ENCODE results near the gene CHRNE. TPM values are rescaled to one million over a fixed set of nuclear protein-coding genes. Genes with fewer than 3 reads are reported as not detected.

Gene CHRNE
- total RNA-seq, 2 experiments from 2014 or later, result 0.33 to 0.43 TPM

DNA sequence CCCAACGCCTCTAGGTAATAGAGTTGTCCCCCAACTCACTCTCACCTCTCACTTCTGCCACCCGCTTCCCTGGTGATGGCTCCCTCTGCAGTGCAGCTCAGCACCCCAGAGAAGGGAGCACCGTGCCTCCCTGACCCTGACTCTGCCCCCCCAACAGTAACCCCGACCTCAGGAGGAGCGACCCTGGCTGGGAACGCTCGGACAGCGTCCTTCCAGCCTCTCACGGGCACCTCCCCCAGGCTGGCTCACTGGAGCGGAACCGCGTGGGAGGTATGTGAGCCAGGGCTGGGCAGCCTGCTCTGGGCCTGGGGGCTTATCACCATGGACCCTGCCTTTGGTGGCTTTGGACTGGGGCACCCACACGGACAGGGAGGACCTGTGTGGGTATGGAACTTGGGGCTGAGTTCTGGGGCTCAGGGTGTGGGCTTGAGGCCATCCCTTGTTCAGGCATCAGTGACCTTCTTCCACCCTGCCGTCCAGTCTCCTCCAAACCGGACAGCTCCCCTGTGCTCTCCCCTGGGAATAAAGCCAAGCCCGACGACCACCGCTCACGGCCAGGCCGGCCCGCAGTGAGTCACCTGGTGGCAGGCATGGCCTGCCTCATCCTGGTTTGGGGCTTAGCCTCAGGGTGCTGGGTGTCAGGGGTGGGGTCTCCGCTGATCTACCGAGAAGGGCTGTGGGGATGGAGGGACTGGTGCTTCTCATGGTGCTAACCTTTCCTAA, 10.2 kb downstream of the CHRNE start:
- ChIA-PET POLR2A (no interaction called here), CTCF (interaction anchor here (0.6 kb wide), 1 partner anchor 328 kb away, joined by 3 read pairs; no protein-coding TSS in a partner anchor)
- Mint-ChIP-seq H3K4me1 (peaks cover 2% of the 10 kb centered on the region), H3K27me3 (no peaks in the 10 kb centered on the region), H3K9me3 (no peaks in the 10 kb centered on the region), H3K27ac (no peak overlapping the region), H3K36me3 (ENCODE audit: low read depth) (peaks cover 37% of the 10 kb centered on the region), H3K4me3 (no peak overlapping the region)
- no peak for DNase-seq

- Mint-ChIP-seq H3K4me3 (no peak overlapping the region), H3K36me3 (ENCODE audit: low read depth) (peaks cover 40% of the 10 kb centered on the region), H3K9me3 (no peaks in the 10 kb centered on the region), H3K27me3 (no peaks in the 10 kb centered on the region), H3K27ac (no peak overlapping the region), H3K4me1 (peaks cover 2% of the 10 kb centered on the region)
- DNase-seq, result no peak
- ChIA-PET CTCF (interaction anchor here (1.4 to 1.7 kb wide), 2 partner anchors 7 to 105 kb away, joined by 3 to 4 read pairs; partner anchors contain the start of genes C17orf107 and VMO1), POLR2A (interaction anchor here (1.0 kb wide), 1 partner anchor 34 kb away, joined by 3 read pairs; no protein-coding TSS in a partner anchor)
Measured at GRCh38 chr17:4891411-4892410, 11.2 kb downstream of the CHRNE start.

- Mint-ChIP-seq H3K27ac (no peak overlapping the region), H3K4me3 (no peak overlapping the region), H3K36me3 (ENCODE audit: low read depth) (peaks cover 28% of the 10 kb centered on the region), H3K4me1 (peaks cover 2% of the 10 kb centered on the region), H3K9me3 (no peaks in the 10 kb centered on the region), H3K27me3 (no peaks in the 10 kb centered on the region)
- DNase-seq, result no peak
- ChIA-PET POLR2A (no interaction called here), CTCF (interaction anchor here (1.7 to 2.8 kb wide), 2 partner anchors 98 to 321 kb away, joined by 9 to 12 read pairs; no protein-coding TSS in a partner anchor)
Measured at GRCh38 chr17:4887581-4887980, 15.3 kb downstream of the CHRNE start.

GRCh38 chr17:4886830-4887229, 16.1 kb downstream of the CHRNE start:
- DNase-seq, result no peak
- CTCF ChIA-PET, result interaction anchor here (0.7 to 1.7 kb wide), 2 partner anchors 97 to 177 kb away, joined by 3 to 9 read pairs; partner anchors contain the start of gene ARRB2

GRCh38 chr17:4884489-4884888, 18.4 kb downstream of the CHRNE start:
- H3K36me3 Mint-ChIP-seq (ENCODE audit: low read depth), result peaks cover 25% of the 10 kb centered on the region
- no peaks in the 10 kb centered on the region for H3K9me3 Mint-ChIP-seq
- H3K4me1 Mint-ChIP-seq, result peaks cover 2% of the 10 kb centered on the region
- no peak overlapping the region for H3K27ac Mint-ChIP-seq
- H3K4me3 Mint-ChIP-seq, result no peak overlapping the region
- no peaks in the 10 kb centered on the region for H3K27me3 Mint-ChIP-seq
- CTCF ChIA-PET, result interaction anchor here (0.5 to 2.0 kb wide), 3 partner anchors 94 to 115 kb away, joined by 3 to 8 read pairs (median 4); no protein-coding TSS in a partner anchor
- DNase-seq, result no peak
- POLR2A ChIA-PET, result interaction anchor here (0.8 kb wide), 1 partner anchor 181 kb away, joined by 3 read pairs; the partner anchor contains the start of gene PELP1

More at GRCh38 chr17:4886830-4887229, 16.1 kb downstream of the CHRNE start:
- POLR2A ChIA-PET, result no interaction called here
- Mint-ChIP-seq H3K27me3 (no peaks in the 10 kb centered on the region), H3K27ac (no peak overlapping the region), H3K9me3 (no peaks in the 10 kb centered on the region), H3K4me1 (peaks cover 2% of the 10 kb centered on the region), H3K4me3 (no peak overlapping the region), H3K36me3 (ENCODE audit: low read depth) (peaks cover 30% of the 10 kb centered on the region)

DNA sequence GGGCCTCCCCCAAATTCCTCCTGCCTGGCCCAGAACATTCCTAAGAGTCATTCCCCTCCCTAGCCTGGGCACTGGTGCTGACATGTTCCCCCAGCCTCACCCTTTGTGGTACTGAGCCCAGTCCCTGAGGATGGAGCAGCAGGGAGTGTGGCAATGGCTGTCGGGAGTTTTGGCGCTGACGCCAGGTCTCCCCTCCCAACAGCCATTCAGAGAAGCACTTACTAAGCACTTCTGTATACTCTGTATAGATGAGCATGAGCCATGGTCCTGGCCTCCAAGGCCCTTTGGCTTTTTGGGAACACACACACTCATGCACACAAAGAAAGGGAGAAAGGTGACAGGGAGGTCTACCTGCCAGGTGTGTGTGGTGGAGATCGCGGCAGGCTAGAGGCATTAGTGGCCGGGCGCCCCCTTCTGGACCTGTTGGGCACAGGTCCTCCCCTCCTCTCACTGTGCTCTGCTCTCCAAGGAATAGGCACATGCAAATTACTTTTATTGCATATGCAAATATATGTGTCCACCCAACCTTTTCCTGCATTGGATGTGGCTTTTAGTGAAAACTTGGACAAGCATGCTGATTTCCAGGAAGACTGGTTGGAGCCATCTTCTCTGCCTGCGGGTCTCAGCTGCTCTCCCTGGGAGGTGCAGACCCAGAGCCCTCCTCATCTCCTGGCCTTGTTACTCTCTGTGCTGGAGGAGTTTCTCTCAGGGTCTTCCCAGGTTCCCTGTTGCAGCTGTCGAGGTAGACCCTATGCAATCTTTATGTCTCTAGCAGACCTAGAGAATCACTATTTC, 20.9 kb downstream of the CHRNE start:
- H3K4me3 Mint-ChIP-seq, result no peak overlapping the region
- H3K9me3 Mint-ChIP-seq, result no peaks in the 10 kb centered on the region
- no peaks in the 10 kb centered on the region for H3K27me3 Mint-ChIP-seq
- H3K4me1 Mint-ChIP-seq, result no peaks in the 10 kb centered on the region
- peak; percentile 66 for DNase-seq
- peaks cover 18% of the 10 kb centered on the region for H3K36me3 Mint-ChIP-seq (ENCODE audit: low read depth)
- ChIA-PET CTCF (interaction anchor here (1.8 to 4.2 kb wide), 2 partner anchors 92 to 173 kb away, joined by 7 to 18 read pairs; partner anchors contain the start of genes ARRB2 and GLTPD2), POLR2A (interaction anchor here (1.4 kb wide), 1 partner anchor 172 kb away, joined by 6 read pairs; the partner anchor contains the start of gene ARRB2)
- no peak overlapping the region for H3K27ac Mint-ChIP-seq

DNA sequence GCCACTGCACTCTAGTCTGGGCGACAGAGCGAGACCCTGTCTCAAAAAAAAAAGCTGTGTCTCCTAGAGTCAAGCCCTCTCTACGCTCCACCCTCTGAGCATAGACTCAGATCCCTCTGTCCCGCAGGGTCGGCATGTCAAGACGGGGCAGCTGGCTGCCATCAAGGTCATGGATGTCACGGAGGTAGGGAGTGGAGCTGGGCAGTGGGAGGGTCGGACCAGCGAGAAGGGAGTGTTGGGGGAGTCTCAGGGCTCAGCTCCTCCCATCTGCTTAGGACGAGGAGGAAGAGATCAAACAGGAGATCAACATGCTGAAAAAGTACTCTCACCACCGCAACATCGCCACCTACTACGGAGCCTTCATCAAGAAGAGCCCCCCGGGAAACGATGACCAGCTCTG, 22.0 kb downstream of the CHRNE start:
- Mint-ChIP-seq H3K27ac (no peak overlapping the region), H3K9me3 (no peaks in the 10 kb centered on the region), H3K27me3 (no peaks in the 10 kb centered on the region), H3K4me1 (no peaks in the 10 kb centered on the region), H3K4me3 (no peak overlapping the region), H3K36me3 (ENCODE audit: low read depth) (peaks cover 18% of the 10 kb centered on the region)
- CTCF ChIA-PET, result interaction anchor here (0.5 to 4.2 kb wide), 5 partner anchors 11 to 172 kb away, joined by 3 to 18 read pairs (median 4); partner anchors contain the start of genes ARRB2, GLTPD2 and MED11
- POLR2A ChIA-PET, result interaction anchor here (1.0 to 1.4 kb wide), 5 partner anchors 9 to 170 kb away, joined by 3 to 6 read pairs (median 3); partner anchors contain the start of gene ARRB2
- no peak for DNase-seq

DNA sequence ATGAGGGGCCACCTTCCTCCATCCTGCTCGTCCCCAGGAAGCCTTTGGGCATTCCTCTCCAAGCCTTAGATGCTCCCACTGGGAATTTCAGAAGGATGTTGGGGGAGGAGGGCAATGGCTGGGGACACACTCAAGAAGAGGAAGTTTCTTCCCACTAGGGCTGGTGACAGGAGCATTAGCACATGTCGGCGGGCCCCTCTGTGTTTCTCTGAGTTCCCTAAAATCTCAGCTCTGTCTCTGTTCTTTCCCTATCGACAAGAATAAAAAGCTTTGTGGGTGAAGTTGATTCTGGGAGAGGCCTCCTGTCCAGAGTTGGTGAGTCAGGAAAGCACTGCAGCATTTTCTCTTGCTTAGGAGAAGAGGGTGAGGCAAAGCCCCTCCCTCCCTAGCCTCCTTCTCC, 23.3 kb downstream of the CHRNE start:
- Mint-ChIP-seq H3K9me3 (no peaks in the 10 kb centered on the region), H3K4me1 (no peaks in the 10 kb centered on the region), H3K27ac (no peak overlapping the region), H3K27me3 (no peaks in the 10 kb centered on the region), H3K4me3 (no peak overlapping the region), H3K36me3 (ENCODE audit: low read depth) (peaks cover 11% of the 10 kb centered on the region)
- CTCF ChIA-PET, result interaction anchor here (4.2 kb wide), 1 partner anchor 170 kb away, joined by 18 read pairs; the partner anchor contains the start of gene ARRB2
- POLR2A ChIA-PET, result no interaction called here
- DNase-seq, result no peak

DNA sequence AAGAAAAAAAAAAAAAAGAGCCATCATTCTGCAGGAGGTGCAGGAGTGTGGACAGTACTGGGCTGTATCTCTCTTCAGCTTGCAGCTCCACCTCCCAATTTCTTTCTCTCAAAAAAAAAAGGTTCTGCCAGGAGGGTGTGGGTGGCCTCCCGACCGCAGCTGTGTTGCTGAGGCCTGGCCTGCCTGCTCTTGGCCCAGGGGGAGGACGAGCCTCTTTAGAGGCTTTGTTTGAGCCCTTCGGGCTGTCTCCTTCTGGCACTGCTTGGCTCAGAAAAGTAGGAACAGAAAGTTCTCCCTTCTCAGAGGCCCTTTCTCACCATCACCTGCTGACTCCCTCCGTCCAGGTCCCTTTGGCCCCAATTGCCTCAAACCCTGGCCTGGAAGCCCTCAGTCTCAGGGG, 25.8 kb downstream of the CHRNE start:
- Mint-ChIP-seq H3K4me3 (no peak overlapping the region), H3K36me3 (ENCODE audit: low read depth) (peaks cover 13% of the 10 kb centered on the region)
- DNase-seq, result no peak

DNA sequence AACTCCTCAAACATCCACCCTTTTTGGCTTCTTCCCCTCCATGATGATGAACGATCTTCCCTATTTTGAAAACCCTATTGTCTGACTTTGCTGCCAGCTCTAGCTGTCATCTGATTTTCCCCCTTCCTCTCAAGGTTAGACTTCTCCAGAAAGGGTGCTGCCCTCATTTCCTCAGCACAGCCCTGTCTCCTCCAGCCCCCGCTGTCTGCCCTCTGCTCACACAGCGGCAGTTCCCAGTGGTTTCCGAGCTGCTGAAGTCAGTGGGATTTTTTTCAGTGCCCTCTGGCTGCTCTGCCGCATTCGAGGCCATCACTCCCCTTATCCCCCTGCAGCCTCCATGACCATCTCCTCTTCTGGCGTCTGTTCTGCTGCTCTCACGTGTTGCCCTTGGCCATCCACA, 30.1 kb downstream of the CHRNE start:
- Mint-ChIP-seq H3K36me3 (ENCODE audit: low read depth) (peaks cover 4% of the 10 kb centered on the region), H3K27ac (no peak overlapping the region)
- CTCF ChIA-PET, result no interaction called here

More for the DNA sequence above, 25.8 kb downstream of the CHRNE start:
- Mint-ChIP-seq H3K9me3 (no peaks in the 10 kb centered on the region), H3K27ac (no peak overlapping the region), H3K4me1 (no peaks in the 10 kb centered on the region), H3K27me3 (no peaks in the 10 kb centered on the region)
- ChIA-PET POLR2A (no interaction called here), CTCF (no interaction called here)

GRCh38 chr17:4870855-4871254, 32.0 kb downstream of the CHRNE start:
- ChIA-PET CTCF (no interaction called here), POLR2A (no interaction called here)
- H3K36me3 Mint-ChIP-seq (ENCODE audit: low read depth), result peaks cover 4% of the 10 kb centered on the region
- no peak overlapping the region for H3K4me3 Mint-ChIP-seq
- H3K27me3 Mint-ChIP-seq, result no peaks in the 10 kb centered on the region
- no peak for DNase-seq
- no peak overlapping the region for H3K27ac Mint-ChIP-seq
- no peaks in the 10 kb centered on the region for H3K4me1 Mint-ChIP-seq
- H3K9me3 Mint-ChIP-seq, result no peaks in the 10 kb centered on the region

More for the DNA sequence above, 30.1 kb downstream of the CHRNE start:
- no peak overlapping the region for H3K4me3 Mint-ChIP-seq
- no peak for DNase-seq
- H3K27me3 Mint-ChIP-seq, result no peaks in the 10 kb centered on the region
- no peaks in the 10 kb centered on the region for H3K9me3 Mint-ChIP-seq
- POLR2A ChIA-PET, result no interaction called here
- no peaks in the 10 kb centered on the region for H3K4me1 Mint-ChIP-seq

Measured in activated CD4-positive, alpha-beta memory T cell treated with anti-CD3 and anti-CD28 coated beads, Interleukin-2, amount 10 ng/mL, durations not matched to agents 7 days and 5 days (primary cell).